Raji (cell line): Measurements from ENCODE around the gene AKR7A2.
A peak's percentile ranks its signal among the peaks of the same experiment; 100 is the strongest.

Source experiments
- POLR2A ChIP-seq: IDR thresholded peaks from 2 replicates; pipeline ENCODE4 v1.6.1; 2011; ENCODE audit warnings: low read depth, low read length, control low read depth; ENCODE audit not compliant: insufficient read depth

AKR7A2 gene

DNA sequence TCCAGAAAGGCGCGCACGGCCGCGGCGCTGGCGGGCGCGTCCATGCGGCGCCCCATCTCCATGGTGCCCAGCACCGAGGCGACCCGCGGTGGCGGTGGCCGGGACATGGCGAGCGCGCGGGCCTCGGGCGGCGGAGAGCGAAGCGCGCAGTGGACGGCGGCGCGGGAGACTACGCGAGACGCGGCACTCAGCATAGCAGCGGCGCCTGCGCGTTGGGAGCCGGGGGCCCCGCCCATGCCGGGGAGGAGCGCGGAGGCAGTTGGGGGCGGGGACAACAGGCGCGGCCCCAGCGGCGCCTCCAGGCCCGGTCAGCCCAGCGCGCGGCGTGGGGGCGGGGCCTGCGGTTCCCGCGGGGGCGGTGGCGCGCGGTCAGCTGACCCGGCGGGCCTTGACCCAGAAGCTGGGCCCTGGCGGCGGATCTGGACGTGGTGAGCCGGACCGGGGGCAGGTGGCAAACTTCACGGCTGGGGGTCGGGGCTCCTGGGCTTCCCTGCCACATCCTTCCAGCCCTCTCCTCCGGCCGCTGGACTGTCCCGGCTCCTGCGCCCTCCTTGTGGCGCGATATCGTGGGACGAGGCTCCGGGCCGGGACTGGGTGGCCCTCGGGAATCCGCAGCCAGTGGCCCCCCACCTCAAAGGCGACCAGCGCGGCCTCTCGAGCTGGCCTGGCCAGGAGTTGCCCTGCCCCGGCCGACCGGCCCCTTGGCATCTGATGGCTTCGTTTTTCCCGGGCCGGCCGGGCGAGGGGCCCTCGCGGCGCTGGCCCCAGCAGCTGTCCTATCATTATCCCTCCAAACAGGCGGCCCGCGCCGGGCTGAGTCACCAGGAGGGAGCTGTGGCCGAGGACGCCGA, at the start of gene AKR7A2, which contains the start of gene SLC66A1:
AKR7A2 (minus strand) TSS at position 214 of the 851 bp plus-strand sequence; CDS start at position 194, 20 bp downstream.
SLC66A1 (plus strand) TSS at position 396 of the 851 bp plus-strand sequence. CDS start 5,352 bp downstream, outside the sequence.
- peak; percentile 92 for TF ChIP-seq POLR2A

DNA sequence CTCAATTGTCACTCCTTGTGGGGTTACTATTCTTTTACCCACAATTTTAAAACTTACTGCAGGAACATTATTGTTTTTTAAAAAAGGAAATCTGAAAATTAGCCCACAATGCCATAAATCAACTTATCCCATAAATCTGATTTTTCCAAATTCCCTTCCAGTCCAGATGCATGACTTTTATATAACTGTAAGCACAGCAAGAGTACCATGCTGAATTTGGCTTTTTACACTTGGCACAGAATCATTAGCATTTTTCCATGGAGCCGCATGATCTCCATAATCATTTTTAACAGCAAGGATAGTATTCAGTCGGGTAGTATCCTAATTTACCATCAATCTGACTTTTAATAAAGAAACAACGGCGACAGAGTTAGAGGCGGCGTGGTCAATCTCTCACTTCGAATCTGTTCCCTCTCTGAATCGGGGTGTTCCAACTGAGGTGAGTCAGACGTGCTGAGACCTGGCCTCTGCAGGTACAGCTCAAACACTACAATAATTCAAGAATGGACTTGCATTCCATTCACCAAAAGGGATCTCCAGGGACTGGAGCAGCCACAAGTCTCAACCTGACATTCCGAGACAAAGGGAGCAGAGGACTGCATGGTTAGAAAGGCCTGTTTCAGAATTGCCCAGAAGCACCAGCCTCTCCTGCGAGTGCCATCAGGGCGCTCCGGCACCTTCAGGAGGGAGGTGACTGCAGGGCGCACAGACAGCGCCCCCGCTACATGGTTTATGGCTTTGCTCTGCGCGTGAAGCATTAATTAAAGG, 49.1 kb upstream of the AKR7A2 start:
- TF ChIP-seq POLR2A: no peak

DNA sequence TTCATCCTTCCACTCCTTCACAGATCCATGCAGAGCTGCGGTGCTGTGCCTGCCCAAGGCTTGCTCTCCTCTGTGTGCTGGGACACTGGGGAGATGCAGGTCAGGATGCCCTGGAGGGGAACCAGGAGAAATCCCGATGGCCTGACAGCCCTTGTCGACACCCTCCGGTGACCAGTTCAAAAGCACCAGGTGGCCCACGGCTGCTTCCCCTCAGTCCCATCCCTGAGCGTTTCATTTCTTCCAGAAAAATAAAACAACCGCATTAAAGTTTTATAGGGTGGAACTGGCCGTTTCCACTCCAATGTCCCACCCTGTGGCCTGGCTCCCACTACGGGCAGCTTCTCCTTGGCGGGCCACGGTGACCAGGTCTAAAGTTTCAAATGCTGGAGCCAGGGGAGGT, 48.5 kb upstream of the AKR7A2 start:
- TF ChIP-seq POLR2A: no peak

DNA sequence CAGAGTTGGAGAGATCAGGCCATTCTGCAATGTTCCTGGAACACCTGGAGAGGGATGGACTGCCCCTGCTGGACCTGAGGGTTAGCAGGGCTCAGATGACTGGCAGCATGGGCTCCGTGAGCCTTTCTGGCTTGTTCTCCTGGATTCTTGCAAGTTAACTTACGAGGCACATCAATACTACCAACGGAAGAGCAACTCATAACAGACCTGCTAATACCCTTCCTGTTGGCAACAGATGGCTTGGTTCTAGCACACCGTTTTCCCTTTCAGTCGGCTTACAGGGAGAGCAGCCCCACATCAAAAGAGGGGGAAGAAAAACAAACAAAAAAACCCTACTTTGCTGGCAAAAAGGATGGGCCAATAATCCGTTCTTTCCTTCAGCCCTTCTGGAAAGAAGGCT, 48.1 kb upstream of the AKR7A2 start:
- TF ChIP-seq POLR2A: no peak

DNA sequence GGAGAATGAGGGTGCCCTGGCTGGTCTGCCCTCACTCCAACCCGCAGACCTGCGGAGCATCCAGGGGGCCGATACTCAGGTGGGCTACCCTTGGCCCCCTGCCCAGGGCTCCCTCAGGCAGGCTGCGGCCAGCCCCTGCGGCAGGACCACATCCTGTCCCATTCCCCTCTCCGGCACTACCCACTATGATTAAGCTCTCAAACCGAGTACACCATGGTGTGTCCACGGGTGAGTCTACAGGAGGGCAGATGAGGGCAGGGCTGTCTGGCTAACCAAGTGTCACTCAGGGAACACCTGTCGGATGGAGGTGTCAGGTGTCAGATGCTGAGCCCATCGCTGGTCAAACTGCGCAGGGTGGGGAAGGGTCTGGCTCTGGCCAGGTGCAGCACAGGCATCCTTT, 47.4 kb upstream of the AKR7A2 start:
- TF ChIP-seq POLR2A: no peak

DNA sequence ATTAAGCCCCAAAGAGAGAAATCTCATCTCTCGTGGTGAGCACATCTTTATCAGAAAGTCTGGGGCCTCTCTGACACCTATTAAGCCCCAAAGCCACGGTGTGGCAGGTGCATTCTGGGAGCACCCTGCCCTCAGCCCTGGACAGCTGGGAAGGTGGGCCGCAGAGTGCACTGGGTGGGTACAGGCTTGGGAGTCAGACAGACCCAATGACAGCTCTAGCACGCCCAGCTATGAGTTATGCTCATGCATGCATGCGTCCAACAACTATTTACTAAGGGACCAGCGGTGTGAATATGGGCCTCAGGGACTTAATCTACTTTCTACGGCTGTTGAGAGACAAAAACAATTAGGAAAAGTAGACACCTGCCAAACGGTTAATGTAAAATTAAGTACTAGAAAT, 46.8 kb upstream of the AKR7A2 start:
- TF ChIP-seq POLR2A: no peak

DNA sequence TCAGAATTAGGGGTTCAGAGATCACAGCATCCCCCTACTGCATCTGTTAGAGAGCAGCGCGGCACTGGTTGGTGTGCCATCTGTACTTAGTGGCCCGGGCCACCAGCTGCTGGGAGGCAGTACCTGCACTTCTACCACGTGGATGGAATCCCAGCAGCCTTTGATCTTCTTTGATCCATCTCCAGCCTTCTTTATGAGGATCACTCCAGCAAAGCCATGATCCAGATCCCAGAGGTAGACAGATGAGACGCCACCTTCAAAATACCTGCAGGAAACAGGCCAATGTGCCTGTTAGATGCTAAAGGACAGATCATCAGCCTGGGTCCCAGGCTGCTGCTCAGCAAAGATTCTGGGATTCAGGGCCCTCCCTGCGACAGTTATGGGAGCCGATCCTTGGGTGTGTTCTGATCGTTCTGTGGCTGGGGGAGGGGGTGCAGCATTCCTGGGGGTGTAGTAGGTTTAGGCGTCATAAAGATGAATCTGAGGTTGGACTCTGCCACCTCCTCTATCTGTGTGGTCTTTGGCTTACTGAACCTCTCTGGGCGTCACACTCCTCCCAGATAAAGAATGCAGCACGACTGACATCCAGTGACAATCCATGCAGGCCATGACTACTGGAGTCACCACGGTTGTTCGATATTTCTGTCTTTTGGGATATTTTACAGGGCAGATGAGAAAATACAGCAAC, 45.5 kb upstream of the AKR7A2 start:
- TF ChIP-seq POLR2A: no peak

DNA sequence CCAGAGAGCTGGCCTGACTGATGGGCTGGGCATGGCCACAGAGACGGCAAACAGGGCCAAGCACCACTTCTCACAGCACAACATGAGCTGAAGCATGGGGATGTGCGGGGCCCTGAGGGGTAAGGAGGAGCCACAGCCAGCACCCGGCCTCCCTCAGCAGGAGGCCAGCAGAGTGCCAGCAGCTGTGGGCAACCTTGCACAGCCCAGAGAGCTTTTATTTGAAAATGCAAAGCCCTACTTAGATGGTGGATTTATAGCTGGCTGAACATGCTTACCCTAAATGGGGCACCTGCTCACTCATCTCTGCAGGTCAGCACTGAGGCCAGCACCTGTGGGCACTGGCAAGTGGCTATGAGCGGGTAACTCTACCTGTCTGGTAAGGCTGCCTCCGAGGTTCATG, 44.3 kb upstream of the AKR7A2 start:
- TF ChIP-seq POLR2A: no peak

DNA sequence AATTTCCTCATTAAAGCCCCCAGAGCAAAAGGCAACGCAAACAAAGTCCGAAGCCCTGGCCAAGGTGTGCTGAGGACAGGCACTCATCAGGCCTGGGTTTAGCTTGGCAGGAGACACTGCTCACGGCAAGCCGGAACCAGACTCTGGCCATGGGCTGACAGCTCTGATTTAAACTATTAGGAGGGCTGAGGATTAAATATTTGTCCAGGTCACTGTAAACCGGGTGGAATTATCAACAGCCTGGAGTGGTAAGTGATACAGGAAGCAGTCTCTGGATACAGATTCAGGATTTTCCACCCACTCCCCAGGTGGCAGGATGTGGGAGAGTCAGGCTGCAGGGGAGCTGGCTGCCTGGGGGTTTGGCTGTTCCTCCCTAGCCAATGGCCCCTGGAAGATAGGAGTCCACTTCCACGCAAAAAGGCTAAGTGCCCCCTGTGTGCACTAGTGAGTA, 42.6 kb upstream of the AKR7A2 start:
- TF ChIP-seq POLR2A: no peak

DNA sequence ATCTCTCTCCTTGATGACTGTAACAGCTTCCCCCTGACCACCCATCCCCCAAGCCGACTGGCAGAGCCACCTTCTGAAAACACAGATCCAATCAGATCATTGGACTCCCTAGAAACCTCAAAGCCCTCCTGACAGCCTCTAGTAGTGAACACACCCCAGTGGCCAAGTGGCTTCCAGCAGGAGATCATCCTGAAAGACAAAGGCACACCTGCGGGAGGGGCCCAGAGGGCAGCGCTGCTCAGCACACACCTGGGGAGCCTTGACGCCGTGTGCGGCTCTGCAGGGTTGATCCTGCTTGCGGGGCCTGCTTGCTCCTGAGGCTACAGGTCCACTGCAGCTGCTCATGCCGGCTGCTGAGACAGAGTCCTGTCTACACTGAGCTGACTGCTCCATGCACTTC, 41.7 kb upstream of the AKR7A2 start:
- TF ChIP-seq POLR2A: no peak

DNA sequence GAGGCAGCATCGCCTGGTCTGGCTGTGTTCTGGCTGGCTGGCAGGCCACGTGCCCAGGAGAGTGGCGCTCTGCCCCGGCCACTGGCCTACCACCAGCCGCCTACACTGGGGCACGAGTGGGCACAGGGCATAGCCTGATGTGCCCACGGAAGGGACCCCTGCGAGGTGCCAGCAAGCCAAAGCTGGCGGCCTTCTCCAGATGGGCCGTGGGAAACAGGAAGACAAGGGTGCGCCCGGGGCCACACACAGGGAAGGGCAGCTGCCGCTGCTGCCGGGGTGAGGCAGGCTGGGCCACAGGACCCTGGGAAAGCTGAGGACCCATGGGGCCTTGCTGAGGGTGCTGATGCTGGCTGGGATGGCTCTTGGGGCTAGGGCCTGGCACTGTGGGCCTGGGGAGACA, 40.9 kb upstream of the AKR7A2 start:
- no peak for TF ChIP-seq POLR2A

DNA sequence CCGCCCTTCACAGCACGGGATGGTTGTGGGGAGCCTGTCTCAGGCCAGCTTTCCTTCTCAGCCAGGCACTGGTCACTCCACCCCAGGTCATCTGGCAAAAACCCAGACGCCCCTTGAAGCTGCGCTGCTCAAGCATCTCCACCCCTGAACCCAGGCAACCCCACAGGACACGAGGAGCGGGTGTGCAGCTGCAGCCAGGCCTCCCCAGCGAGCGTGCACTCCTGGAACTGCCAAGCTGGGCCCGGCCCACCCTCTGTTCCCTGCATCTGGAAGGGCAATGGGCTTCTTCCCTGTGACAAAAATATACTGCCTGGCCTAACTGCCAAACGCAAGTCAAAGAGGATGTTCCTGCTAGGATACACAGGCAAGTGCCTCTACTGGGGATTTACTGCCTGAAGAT, 39.9 kb upstream of the AKR7A2 start:
- no peak for TF ChIP-seq POLR2A

DNA sequence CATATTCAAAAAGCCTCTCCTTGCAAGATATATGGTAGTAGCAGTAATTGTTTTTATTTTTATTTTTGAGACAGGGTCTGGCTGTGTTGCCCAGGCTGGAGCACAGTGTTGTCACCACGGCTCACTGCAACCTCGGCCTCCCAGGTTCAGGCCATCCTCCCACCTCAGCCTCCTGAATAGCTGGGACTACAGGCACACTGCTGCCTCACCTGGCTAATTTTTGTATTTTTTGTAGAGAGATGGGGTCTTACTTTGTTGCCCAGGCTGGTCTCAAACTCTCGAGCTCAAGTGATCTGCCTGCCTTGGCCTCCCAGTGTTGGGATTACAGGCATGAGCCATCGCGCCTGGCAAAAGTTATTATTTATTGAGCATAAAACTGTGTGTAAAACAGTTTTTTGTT, 38.6 kb upstream of the AKR7A2 start:
- no peak for TF ChIP-seq POLR2A

DNA sequence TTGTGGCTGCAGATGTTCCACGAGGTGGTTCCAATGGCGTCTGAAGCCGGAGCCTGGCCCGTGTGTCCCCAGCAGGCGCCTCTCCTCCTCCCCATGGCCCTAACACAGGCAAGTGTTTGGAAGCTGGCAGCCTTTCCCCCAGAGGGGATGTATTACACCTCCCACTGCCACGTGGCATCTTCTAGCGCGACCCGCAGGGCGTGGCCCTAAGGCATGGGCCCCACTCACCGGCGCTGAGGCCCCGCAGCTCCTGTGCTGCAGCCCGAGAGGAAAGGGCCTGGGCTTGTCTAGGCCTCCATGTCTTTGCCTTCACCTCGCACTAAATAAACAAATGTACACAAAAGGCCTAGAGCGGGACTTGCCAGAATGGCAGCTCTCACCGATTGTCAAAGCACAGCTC, 38.1 kb upstream of the AKR7A2 start:
- TF ChIP-seq POLR2A: no peak

DNA sequence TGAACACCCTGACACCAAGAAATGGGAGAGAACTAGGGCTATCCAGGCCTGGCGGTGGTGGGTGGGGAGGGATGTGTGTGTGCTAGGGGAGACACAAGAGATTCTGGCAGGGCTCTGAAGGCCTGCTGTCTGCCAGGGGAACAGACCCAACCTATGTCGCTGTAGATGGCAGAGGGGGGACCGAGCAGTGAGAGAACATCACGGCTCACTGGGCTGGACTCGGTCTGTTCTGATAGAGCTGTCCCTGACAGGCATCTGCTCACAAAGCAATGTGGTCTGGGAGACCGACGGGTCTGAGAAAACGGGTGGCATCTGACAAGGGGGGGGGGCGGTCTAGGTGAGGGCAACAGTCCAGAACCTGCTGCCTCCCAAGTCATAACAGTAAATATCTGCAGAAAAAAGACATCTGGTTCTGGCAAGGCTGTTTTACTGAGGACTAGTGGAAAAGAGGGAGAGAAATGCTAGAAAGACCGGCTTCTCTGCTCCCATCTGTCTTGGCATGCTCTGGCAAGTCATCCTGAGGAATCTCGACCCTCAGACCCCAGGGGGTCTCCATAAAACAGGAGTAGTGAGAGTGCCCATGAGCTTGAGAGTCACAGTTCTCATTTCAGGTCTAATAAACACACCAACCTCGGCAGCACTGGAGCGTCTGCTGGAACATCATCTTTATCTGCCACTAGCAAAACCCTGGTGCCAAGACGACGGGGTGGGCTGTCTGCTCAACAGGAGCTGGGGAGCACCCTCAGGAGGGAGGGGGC, 36.7 kb upstream of the AKR7A2 start:
- TF ChIP-seq POLR2A: no peak

DNA sequence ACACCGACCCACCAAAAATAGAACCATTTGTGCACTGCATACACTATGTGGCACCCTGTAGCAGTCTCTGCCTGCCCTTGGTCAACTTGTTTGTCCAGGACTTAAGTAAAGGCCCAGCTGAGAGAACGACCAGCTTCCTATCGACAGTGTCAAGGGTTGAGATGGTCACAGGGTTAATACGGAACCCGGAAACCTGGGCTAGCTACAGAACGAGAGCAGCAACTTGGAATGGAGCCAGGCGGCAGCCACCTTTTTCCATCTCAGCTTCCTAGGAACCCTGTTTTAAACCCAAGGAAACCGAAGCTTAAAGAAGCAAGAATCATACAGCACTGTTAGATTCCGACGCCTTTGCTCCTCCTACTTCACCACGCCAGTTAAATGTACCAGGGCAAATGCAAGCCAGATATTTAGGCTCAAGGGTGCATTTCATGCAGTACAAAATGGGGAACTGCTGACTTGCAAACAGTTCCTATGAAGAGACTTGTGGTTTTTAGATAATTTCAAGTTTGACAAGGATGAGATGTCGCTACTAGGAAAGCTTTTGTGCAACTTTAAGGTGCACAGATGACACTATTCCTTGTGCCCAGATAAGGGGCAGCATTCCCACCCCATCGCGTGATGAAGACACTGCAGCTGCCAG, 35.7 kb upstream of the AKR7A2 start:
- TF ChIP-seq POLR2A: no peak
